HepG2 (cell line): ENCODE results near the gene PRPSAP1. TPM values are rescaled to one million over a fixed set of nuclear protein-coding genes. Genes with fewer than 3 reads are reported as not detected.

Source experiments
- ARID5B ChIP-seq: IDR thresholded peaks from 2 replicates; pipeline ENCODE4 v1.4.0; 2020; ENCODE audit warnings: mild to moderate bottlenecking, missing genetic modification reagents
- HHEX ChIP-seq: IDR thresholded peaks from 2 replicates; pipeline ENCODE4 v1.6.1; 2016; ENCODE audit warnings: control low read depth
- HOXA5 ChIP-seq: sonication (generic); formaldehyde crosslinking; IDR thresholded peaks from 2 replicates; pipeline ENCODE4 v1.4.0; 2020; ENCODE audit warnings: missing genetic modification reagents
- MIXL1 ChIP-seq: IDR thresholded peaks from 2 replicates; pipeline ENCODE4 v1.6.1; 2016
- MTERF4 ChIP-seq: sonication (generic); formaldehyde crosslinking; IDR thresholded peaks from 2 replicates; pipeline ENCODE4 v1.8.0; 2023; ENCODE audit warnings: mild to moderate bottlenecking, missing genetic modification reagents
- NFE2L1 ChIP-seq: sonication (generic); formaldehyde crosslinking; IDR thresholded peaks from 2 replicates; pipeline ENCODE4 v1.4.0; 2020; ENCODE audit warnings: missing genetic modification reagents, mild to moderate bottlenecking, borderline replicate concordance
- TRAFD1 ChIP-seq: sonication (generic); formaldehyde crosslinking; IDR thresholded peaks from 2 replicates; pipeline ENCODE4 v1.5.1; 2020; ENCODE audit warnings: missing genetic modification reagents, mild to moderate bottlenecking, borderline replicate concordance
- ZFAT ChIP-seq: sonication (generic); formaldehyde crosslinking; conservative IDR thresholded peaks from 2 replicates; pipeline ENCODE4 v1.8.1; 2023; ENCODE audit warnings: missing genetic modification reagents, inconsistent platforms
- ZFP91 ChIP-seq: sonication (generic); formaldehyde crosslinking; IDR thresholded peaks from 2 replicates; pipeline ENCODE4 v1.9.0; 2022; ENCODE audit warnings: missing genetic modification reagents, mild to moderate bottlenecking, borderline replicate concordance
- ZNF276 ChIP-seq: sonication (generic); formaldehyde crosslinking; IDR thresholded peaks from 2 replicates; pipeline ENCODE4 v1.4.0; 2020; ENCODE audit warnings: mild to moderate bottlenecking, low read depth, missing genetic modification reagents
- ZNF337 ChIP-seq: sonication (generic); formaldehyde crosslinking; IDR thresholded peaks from 2 replicates; pipeline ENCODE4 v1.5.1; 2020; ENCODE audit warnings: missing genetic modification reagents, low read depth, mild to moderate bottlenecking, borderline replicate concordance
- ZNF350 ChIP-seq: sonication (generic); formaldehyde crosslinking; IDR thresholded peaks from 2 replicates; pipeline ENCODE4 v1.4.0; 2020; ENCODE audit warnings: mild to moderate bottlenecking, low read depth, missing genetic modification reagents, borderline replicate concordance
- ZNF382 ChIP-seq: sonication (generic); formaldehyde crosslinking; IDR thresholded peaks from 2 replicates; pipeline ENCODE4 v1.5.0; 2020; ENCODE audit warnings: missing genetic modification reagents, mild to moderate bottlenecking, borderline replicate concordance
- ZNF414 ChIP-seq: sonication (generic); formaldehyde crosslinking; IDR thresholded peaks from 2 replicates; pipeline ENCODE4 v1.5.0; 2020; ENCODE audit warnings: missing genetic modification reagents
- ZNF547 ChIP-seq: sonication (generic); formaldehyde crosslinking; IDR thresholded peaks from 2 replicates; pipeline ENCODE4 v1.5.1; 2020; ENCODE audit warnings: mild to moderate bottlenecking, missing genetic modification reagents
- ZNF619 ChIP-seq: sonication (generic); formaldehyde crosslinking; IDR thresholded peaks from 2 replicates; pipeline ENCODE4 v1.4.0; 2020; ENCODE audit warnings: mild to moderate bottlenecking, missing genetic modification reagents
- ZNF644 ChIP-seq: IDR thresholded peaks from 2 replicates; pipeline ENCODE4 v1.6.1; 2016; ENCODE audit warnings: low read depth
- polyA plus RNA-seq, 8 experiments: library from polyadenylated mRNA; depleted of rRNA in 3 of 8; stranded (reverse) in 7 of 8; unstranded in 1 of 8; fragments of >200 nt; fragmentation: Illumina TruSeq in 4 of 8; extraction: Trizol in 4 of 8; gene quantifications; 2 replicates each; pipeline versions ENCODE4 v1.2.1 to v1.2.3, GENCODE V29; 2011 to 2016; ENCODE audit warnings: low read depth in 4 of 8, missing spikeins in 1 of 8, mixed read lengths in 1 of 8; ENCODE audit not compliant: insufficient read depth in 1 of 8
- total RNA-seq, 5 experiments: library from RNA; depleted of rRNA; stranded (reverse); fragments of >200 nt; fragmentation: Illumina TruSeq; extraction: Trizol; gene quantifications; 2 replicates each; pipeline ENCODE4 v1.2.3, GENCODE V29; 2016; ENCODE audit warnings: low read depth in 1 of 5

The PRPSAP1 gene
- total and polyA plus RNA-seq, 2 of the 13 experiments (the other 11 are each of a cell fraction or from before 2014, with no cell fraction given) = 91.1 to 314 TPM

- TF ChIP-seq ARID5B (CRISPR knock-in tag) = peak; percentile 45; the same call in 1 of the 2 replicates
- TF ChIP-seq ZNF350 = peak; percentile 36
- TF ChIP-seq ZFP91 (CRISPR knock-in tag) = no peak
- TF ChIP-seq MIXL1 = 0 out of 2 replicates have a peak, but pooled peaks have one; percentile 46
- TF ChIP-seq ZNF644 (CRISPR knock-in tag) = no peak
- peak; percentile 69; the same call in 1 of the 2 replicates for TF ChIP-seq TRAFD1 (CRISPR knock-in tag)
- no peak for TF ChIP-seq ZNF337 (CRISPR knock-in tag)
- TF ChIP-seq MTERF4 (CRISPR knock-in tag) = no peak
- no peak for TF ChIP-seq ZNF547 (CRISPR knock-in tag)
- no peak for TF ChIP-seq HHEX
- no peak for TF ChIP-seq ZFAT
- peak; percentile 21; the same call in 1 of the 2 replicates for TF ChIP-seq HOXA5 (CRISPR knock-in tag)
- TF ChIP-seq ZNF382 (CRISPR knock-in tag) = no peak
- no peak for TF ChIP-seq NFE2L1 (CRISPR knock-in tag)
- peak; percentile 55; the same call in 1 of the 2 replicates for TF ChIP-seq ZNF276
- no peak for TF ChIP-seq ZNF414 (CRISPR knock-in tag)
- no peak for TF ChIP-seq ZNF619 (CRISPR knock-in tag)
These were observed 44.2 kb upstream of the PRPSAP1 start (continued) for GRCh38 chr17:76397687-76398522.
